K562 (cell line): ENCODE data around the gene RSPH1. TPM values are rescaled to one million over a fixed set of nuclear protein-coding genes. Genes with fewer than 3 reads are reported as not detected.

Source experiments
- CBX1 ChIP-seq: sonication (generic); IDR thresholded peaks from 2 replicates; pipeline ENCODE4 v1.6.1; 2016; ENCODE audit warnings: antibody characterized with exemption, low read depth, mild to moderate bottlenecking
- COPS2 ChIP-seq: fragments of 450-650 bp; conservative IDR thresholded peaks from 2 replicates; pipeline ENCODE4 v1.6.1; 2016; ENCODE audit warnings: mild to moderate bottlenecking, moderate library complexity
- FUS ChIP-seq: fragments of 200-400 bp; formaldehyde crosslinking; optimal IDR thresholded peaks from 2 replicates; pipeline ENCODE3; 2017; ENCODE audit warnings: low read depth, low read length
- GTF2F1 ChIP-seq: IDR thresholded peaks from 2 replicates; pipeline ENCODE4 v1.6.1; 2011; ENCODE audit warnings: low read depth, low read length, improper control_type of control experiment
- ILK ChIP-seq: fragments of 450-650 bp; IDR thresholded peaks from 2 replicates; pipeline ENCODE4 v1.6.1; 2016; ENCODE audit warnings: missing genetic modification characterization, low read depth, mild to moderate bottlenecking, missing compliant biosample characterization, moderate library complexity, borderline replicate concordance
- IRF2 ChIP-seq: sonication (generic); formaldehyde crosslinking; IDR thresholded peaks from 2 replicates; pipeline ENCODE4 v1.8.1; 2022; ENCODE audit warnings: mild to moderate bottlenecking, missing genetic modification reagents
- MIER1 ChIP-seq: fragments of 450-650 bp; IDR thresholded peaks from 2 replicates; pipeline ENCODE4 v1.6.1; 2016; ENCODE audit warnings: antibody characterized with exemption, mild to moderate bottlenecking, low read depth
- MTA2 ChIP-seq: fragments of 450-650 bp; IDR thresholded peaks from 2 replicates; pipeline ENCODE4 v1.6.1; 2016; ENCODE audit warnings: low read depth
- PHF20 ChIP-seq: fragments of 450-650 bp; IDR thresholded peaks from 2 replicates; pipeline ENCODE4 v1.6.1; 2018; ENCODE audit not compliant: partially characterized antibody
- RBBP5 ChIP-seq: fragments of 200-600 bp; sonication (generic); IDR thresholded peaks from 2 replicates; pipeline ENCODE4 v1.6.1; 2012; ENCODE audit warnings: borderline replicate concordance, mild to moderate bottlenecking, low read length, control low read depth, inconsistent platforms; ENCODE audit not compliant: insufficient read depth, poor library complexity, severe bottlenecking
- RBM39 ChIP-seq: fragments of 200-400 bp; formaldehyde crosslinking; optimal IDR thresholded peaks from 2 replicates; pipeline ENCODE3; 2018; ENCODE audit warnings: low read depth, low read length
- SRSF7 ChIP-seq: fragments of 200-400 bp; formaldehyde crosslinking; optimal IDR thresholded peaks from 2 replicates; pipeline ENCODE3; 2017; ENCODE audit warnings: mild to moderate bottlenecking, low read depth, low read length
- ZNF134 ChIP-seq: fragments of 250-450 bp; sonication (Bioruptor Pico); conservative IDR thresholded peaks from 2 replicates; pipeline ENCODE4 v1.4.0; 2020
- ZNF3 ChIP-seq: fragments of 250-450 bp; sonication (Bioruptor Pico); IDR thresholded peaks from 2 replicates; pipeline ENCODE4 v1.5.0; 2021; ENCODE audit warnings: mild to moderate bottlenecking, moderate library complexity
- ZNF57 ChIP-seq: fragments of 450-650 bp; formaldehyde crosslinking; IDR thresholded peaks from 2 replicates; pipeline ENCODE4 v1.4.0; 2020; ENCODE audit warnings: mild to moderate bottlenecking, moderate library complexity
- polyA plus RNA-seq, 8 experiments: library from polyadenylated mRNA; depleted of rRNA in 4 of 8; stranded (reverse) in 5 of 8; unstranded in 3 of 8; fragments of >200 nt; fragmentation: Nextera tagmentation in 2 of 8; fragmentation: Illumina TruSeq in 1 of 8; extraction: Ambion mirVana in 2 of 8; extraction: Trizol in 1 of 8; gene quantifications; 2 replicates each; pipeline versions ENCODE4 v1.2.1 to v1.2.3, GENCODE V29; 2011 to 2014; ENCODE audit warnings: inconsistent platforms in 1 of 8, missing spikeins in 1 of 8
- total RNA-seq, 7 experiments: library from RNA; depleted of rRNA in 6 of 7; stranded (reverse); fragments of >200 nt in 6 of 7; fragmentation: Illumina TruSeq in 2 of 7; extraction: Trizol in 2 of 7; gene quantifications; 2 replicates each; pipeline versions ENCODE4 v1.2.1 to v1.2.3, GENCODE V29; 2011 to 2021; ENCODE audit warnings: low replicate concordance in 1 of 7
- TF ChIP-seq, protein P1 (sequence below): sonication (generic); formaldehyde crosslinking; IDR thresholded peaks from 2 replicates; pipeline ENCODE4 v1.8.1; 2023; ENCODE audit warnings: mild to moderate bottlenecking, missing genetic modification reagents
- TF ChIP-seq, protein P2 (sequence below), 3 experiments: fragments of 200-800 bp in 1 of 3; sonication (Bioruptor generic) in 1 of 3; sonication (generic) in 1 of 3; formaldehyde crosslinking in 1 of 3; IDR thresholded peaks; 2 replicates each; pipeline versions ENCODE4 v1.6.1 to v1.8.0; 2016 to 2022; ENCODE audit warnings: mild to moderate bottlenecking in 2 of 3, missing compliant biosample characterization in 2 of 3, missing genetic modification characterization in 2 of 3, missing genetic modification reagents in 1 of 3
- TF ChIP-seq, protein P3 (sequence below): fragments of 250-450 bp; sonication (Bioruptor Pico); IDR thresholded peaks from 2 replicates; pipeline ENCODE4 v1.8.0; 2022; ENCODE audit warnings: moderate library complexity, mild to moderate bottlenecking, inconsistent platforms
- TF ChIP-seq, protein P4 (sequence below), 2 experiments: fragments of 200-800 bp in 1 of 2; sonication (Bioruptor generic) in 1 of 2; sonication (generic) in 1 of 2; formaldehyde crosslinking in 1 of 2; IDR thresholded peaks in 1 of 2; conservative IDR thresholded peaks in 1 of 2; 2 replicates each; pipeline versions ENCODE4 v1.5.0 to v1.6.1; 2016 to 2020; ENCODE audit warnings: missing compliant biosample characterization in 1 of 2, missing genetic modification characterization in 1 of 2, missing genetic modification reagents in 1 of 2

The RSPH1 gene
- total and polyA plus RNA-seq, 9 of the 15 experiments (the other 6 are each of a cell fraction or from before 2014, with no cell fraction given) = 0.17 TPM; not detected in 8

DNA sequence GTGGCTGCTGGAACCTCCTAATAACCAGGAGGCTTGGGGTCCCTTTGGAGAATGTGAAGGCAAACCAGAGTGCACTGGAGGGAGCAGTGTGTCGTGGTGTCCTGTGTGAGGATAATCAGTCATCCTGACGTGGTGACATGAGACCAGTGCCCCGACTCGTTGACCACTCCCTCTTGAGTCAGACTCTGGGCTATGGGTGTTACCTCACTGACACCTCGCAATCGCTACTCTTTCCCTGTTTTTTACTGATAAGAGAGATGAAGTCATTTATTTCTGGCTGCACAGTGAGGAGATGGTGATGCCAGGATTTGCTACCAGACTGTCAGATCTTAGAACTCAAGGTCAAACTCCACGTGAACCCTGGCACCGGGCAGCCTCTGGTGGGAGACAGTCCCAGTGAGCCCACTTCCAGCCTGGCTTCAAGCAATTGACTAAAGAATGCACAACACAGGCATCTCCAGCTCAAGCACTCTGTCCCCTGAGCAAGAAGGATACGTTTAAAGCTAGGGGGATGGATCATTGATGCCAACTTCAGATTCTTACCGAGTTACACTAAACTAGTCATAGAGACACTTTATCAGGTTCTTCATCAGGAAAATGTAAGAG is 62.0 kb downstream of the RSPH1 start (continued):
- TF ChIP-seq CBX1 = no peak
- TF ChIP-seq ZNF134 = no peak
- TF ChIP-seq, protein P1, sequence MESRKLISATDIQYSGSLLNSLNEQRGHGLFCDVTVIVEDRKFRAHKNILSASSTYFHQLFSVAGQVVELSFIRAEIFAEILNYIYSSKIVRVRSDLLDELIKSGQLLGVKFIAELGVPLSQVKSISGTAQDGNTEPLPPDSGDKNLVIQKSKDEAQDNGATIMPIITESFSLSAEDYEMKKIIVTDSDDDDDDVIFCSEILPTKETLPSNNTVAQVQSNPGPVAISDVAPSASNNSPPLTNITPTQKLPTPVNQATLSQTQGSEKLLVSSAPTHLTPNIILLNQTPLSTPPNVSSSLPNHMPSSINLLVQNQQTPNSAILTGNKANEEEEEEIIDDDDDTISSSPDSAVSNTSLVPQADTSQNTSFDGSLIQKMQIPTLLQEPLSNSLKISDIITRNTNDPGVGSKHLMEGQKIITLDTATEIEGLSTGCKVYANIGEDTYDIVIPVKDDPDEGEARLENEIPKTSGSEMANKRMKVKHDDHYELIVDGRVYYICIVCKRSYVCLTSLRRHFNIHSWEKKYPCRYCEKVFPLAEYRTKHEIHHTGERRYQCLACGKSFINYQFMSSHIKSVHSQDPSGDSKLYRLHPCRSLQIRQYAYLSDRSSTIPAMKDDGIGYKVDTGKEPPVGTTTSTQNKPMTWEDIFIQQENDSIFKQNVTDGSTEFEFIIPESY (CRISPR knock-in tag) = no peak
- TF ChIP-seq MIER1 = no peak
- TF ChIP-seq ZNF57 (CRISPR knock-in tag) = no peak
- TF ChIP-seq FUS = no peak
- TF ChIP-seq, protein P2, sequence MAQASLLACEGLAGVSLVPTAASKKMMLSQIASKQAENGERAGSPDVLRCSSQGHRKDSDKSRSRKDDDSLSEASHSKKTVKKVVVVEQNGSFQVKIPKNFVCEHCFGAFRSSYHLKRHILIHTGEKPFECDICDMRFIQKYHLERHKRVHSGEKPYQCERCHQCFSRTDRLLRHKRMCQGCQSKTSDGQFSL (CRISPR knock-in tag; IDR thresholded peaks at IDR 0.05) = no peak
- TF ChIP-seq, protein P2 (tag; IDR thresholded peaks at IDR 0.05) = no peak
- TF ChIP-seq, protein P3, sequence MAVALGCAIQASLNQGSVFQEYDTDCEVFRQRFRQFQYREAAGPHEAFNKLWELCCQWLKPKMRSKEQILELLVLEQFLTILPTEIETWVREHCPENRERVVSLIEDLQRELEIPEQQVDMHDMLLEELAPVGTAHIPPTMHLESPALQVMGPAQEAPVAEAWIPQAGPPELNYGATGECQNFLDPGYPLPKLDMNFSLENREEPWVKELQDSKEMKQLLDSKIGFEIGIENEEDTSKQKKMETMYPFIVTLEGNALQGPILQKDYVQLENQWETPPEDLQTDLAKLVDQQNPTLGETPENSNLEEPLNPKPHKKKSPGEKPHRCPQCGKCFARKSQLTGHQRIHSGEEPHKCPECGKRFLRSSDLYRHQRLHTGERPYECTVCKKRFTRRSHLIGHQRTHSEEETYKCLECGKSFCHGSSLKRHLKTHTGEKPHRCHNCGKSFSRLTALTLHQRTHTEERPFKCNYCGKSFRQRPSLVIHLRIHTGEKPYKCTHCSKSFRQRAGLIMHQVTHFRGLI (CRISPR knock-in tag) = no peak
- peak; percentile 62 for TF ChIP-seq MTA2
- TF ChIP-seq IRF2 (CRISPR knock-in tag) = no peak
- TF ChIP-seq GTF2F1 = no peak
- TF ChIP-seq PHF20 = no peak
- TF ChIP-seq COPS2 = no peak
- no peak for TF ChIP-seq ILK (tag)
- no peak for TF ChIP-seq RBM39
- no peak for TF ChIP-seq SRSF7
- no peak for TF ChIP-seq ZNF3 (CRISPR knock-in tag)
- TF ChIP-seq, protein P4, sequence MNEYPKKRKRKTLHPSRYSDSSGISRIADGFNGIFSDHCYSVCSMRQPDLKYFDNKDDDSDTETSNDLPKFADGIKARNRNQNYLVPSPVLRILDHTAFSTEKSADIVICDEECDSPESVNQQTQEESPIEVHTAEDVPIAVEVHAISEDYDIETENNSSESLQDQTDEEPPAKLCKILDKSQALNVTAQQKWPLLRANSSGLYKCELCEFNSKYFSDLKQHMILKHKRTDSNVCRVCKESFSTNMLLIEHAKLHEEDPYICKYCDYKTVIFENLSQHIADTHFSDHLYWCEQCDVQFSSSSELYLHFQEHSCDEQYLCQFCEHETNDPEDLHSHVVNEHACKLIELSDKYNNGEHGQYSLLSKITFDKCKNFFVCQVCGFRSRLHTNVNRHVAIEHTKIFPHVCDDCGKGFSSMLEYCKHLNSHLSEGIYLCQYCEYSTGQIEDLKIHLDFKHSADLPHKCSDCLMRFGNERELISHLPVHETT (CRISPR knock-in tag; conservative IDR thresholded peaks at IDR 0.05 in 1 of 2, IDR thresholded peaks at IDR 0.05 in 1 of 2) = peak in 1 of 2 experiments; percentile 58; a peak in 1 of 4 replicates
- TF ChIP-seq RBBP5 = no peak
